H1 (cell line): ENCODE data around the gene NAV2. TPM values are rescaled to one million over a fixed set of nuclear protein-coding genes. Genes with fewer than 3 reads are reported as not detected.
A peak's percentile ranks its signal among the peaks of the same experiment; 100 is the strongest.

ENCODE experiments used
- CTCF ChIA-PET: fragments of 300-600 bp; sonication (Branson Sonifier 250); formaldehyde crosslinking; loops from one replicate; lab custom pipeline; 2021; ENCODE audit not compliant: partially characterized antibody; lab: Charles Lee
- POLR2A ChIA-PET: fragments of 300-600 bp; sonication (Branson Sonifier 250); formaldehyde crosslinking; loops from one replicate; lab custom pipeline; 2021; ENCODE audit warnings: inconsistent platforms; ENCODE audit not compliant: partially characterized antibody; lab: Charles Lee
- DNase-seq, 2 experiments: peaks; one replicate each; pipeline versions ENCODE4 v3.0.0 to v3.0.0-alpha.2; 2010 to 2022; ENCODE audit warnings: low spot score in 2 of 2, low read depth in 1 of 2, mixed read lengths in 1 of 2
- FAIRE-seq: peaks from 2 replicates; lab custom pipeline; 2011; peaks lifted over from hg19 to GRCh38; lab: Jason Lieb, UNC
- H2AFZ ChIP-seq: 2 replicates; pipeline ENCODE4 v1.8.1; 2012; ENCODE audit warnings: low read length, inconsistent platforms
- H2AK5ac ChIP-seq: 2 replicates; pipeline ENCODE4 v1.6.1; 2013; ENCODE audit warnings: low read depth, low read length
- H2BK120ac ChIP-seq: replicated peaks from 2 replicates; pipeline ENCODE3; 2013; ENCODE audit warnings: low read depth, low read length, inconsistent platforms
- H2BK12ac ChIP-seq: 2 replicates; pipeline ENCODE4 v1.6.1; 2013; ENCODE audit warnings: low read depth, low read length
- H2BK15ac ChIP-seq: 2 replicates; pipeline ENCODE4 v1.6.1; 2013; ENCODE audit warnings: low read length
- H2BK20ac ChIP-seq: 2 replicates; pipeline ENCODE4 v1.6.1; 2013; ENCODE audit warnings: low read length
- H2BK5ac ChIP-seq: 2 replicates; pipeline ENCODE4 v1.6.1; 2013; ENCODE audit warnings: low read depth, low read length
- H3K14ac ChIP-seq: 2 replicates; pipeline ENCODE4 v1.6.1; 2013; ENCODE audit warnings: inconsistent platforms; ENCODE audit not compliant: insufficient read length
- H3K18ac ChIP-seq: 2 replicates; pipeline ENCODE4 v1.6.1; 2013; ENCODE audit warnings: low read length; ENCODE audit errors: extremely low read depth
- H3K23ac ChIP-seq: 2 replicates; pipeline ENCODE4 v1.6.1; 2013; ENCODE audit warnings: inconsistent platforms; ENCODE audit not compliant: insufficient read length
- H3K23me2 ChIP-seq: 2 replicates; pipeline ENCODE4 v1.6.1; 2013; ENCODE audit warnings: low read depth, low read length
- H3K27ac ChIP-seq: 2 replicates; pipeline ENCODE4 v1.6.1; 2011; ENCODE audit warnings: low read depth, low read length, inconsistent platforms
- H3K27me3 ChIP-seq, 4 experiments: replicated peaks in 1 of 4; 1 replicate in 1 of 4; 2 replicates in 3 of 4; pipeline versions ENCODE4 v1.6.1 to v1.8.1; 2011 to 2013; ENCODE audit warnings: low read length in 3 of 4, mild to moderate bottlenecking in 3 of 4, inconsistent platforms in 2 of 4, mixed read lengths in 2 of 4, moderate library complexity in 1 of 4; ENCODE audit not compliant: control insufficient read depth in 3 of 4, insufficient read depth in 3 of 4; ENCODE audit errors: extremely low read depth in 1 of 4
- H3K36me3 ChIP-seq, 4 experiments: 2 replicates each; pipeline versions ENCODE4 v1.6.1 to v1.8.1; 2011 to 2013; ENCODE audit warnings: mild to moderate bottlenecking in 4 of 4, low read length in 3 of 4, moderate library complexity in 2 of 4, control low read depth in 1 of 4, inconsistent platforms in 1 of 4; ENCODE audit not compliant: insufficient read depth in 4 of 4, control insufficient read depth in 2 of 4
- H3K4ac ChIP-seq: replicated peaks from 2 replicates; pipeline ENCODE3; 2013; ENCODE audit warnings: low read length, low read depth, mixed read lengths, inconsistent platforms; ENCODE audit not compliant: insufficient read length
- H3K4me1 ChIP-seq, 4 experiments: replicated peaks in 1 of 4; 1 replicate in 1 of 4; 2 replicates in 3 of 4; pipeline versions ENCODE4 v1.6.1 to v1.8.1; 2011 to 2013; ENCODE audit warnings: low read length in 3 of 4, inconsistent platforms in 2 of 4, mixed read lengths in 1 of 4; ENCODE audit not compliant: insufficient read depth in 4 of 4, control insufficient read depth in 3 of 4
- H3K4me2 ChIP-seq, 2 experiments: 2 replicates each; pipeline versions ENCODE4 v1.6.1 to v1.8.1; 2011 to 2013; ENCODE audit warnings: low read depth in 2 of 2, low read length in 2 of 2, control low read depth in 1 of 2, inconsistent platforms in 1 of 2, mild to moderate bottlenecking in 1 of 2; ENCODE audit not compliant: insufficient read depth in 1 of 2
- H3K4me3 ChIP-seq, 4 experiments: fragments of 200-600, 300-600 bp in 1 of 4; sonication (generic), shearing (Covaris generic), sonication (Bioruptor Twin) in 1 of 4; 2 replicates each; pipeline versions ENCODE4 v1.5.1 to v1.8.1; 2011 to 2016; ENCODE audit warnings: low read length in 4 of 4, low read depth in 3 of 4, control low read depth in 2 of 4, inconsistent platforms in 2 of 4, mild to moderate bottlenecking in 2 of 4, mixed read lengths in 1 of 4, moderate library complexity in 1 of 4; ENCODE audit not compliant: insufficient read depth in 2 of 4; ENCODE audit errors: extremely low read depth in 1 of 4
- H3K56ac ChIP-seq: replicated peaks from 2 replicates; pipeline ENCODE3; 2013; ENCODE audit warnings: low read depth, mild to moderate bottlenecking, mixed read lengths, low read length, inconsistent platforms; ENCODE audit not compliant: insufficient read length
- H3K79me1 ChIP-seq: 2 replicates; pipeline ENCODE4 v1.6.1; 2013; ENCODE audit warnings: low read depth, low read length, control low read depth
- H3K79me2 ChIP-seq, 2 experiments: 2 replicates each; pipeline versions ENCODE4 v1.6.1 to v1.8.1; 2012 to 2013; ENCODE audit warnings: low read length in 2 of 2, mild to moderate bottlenecking in 2 of 2, inconsistent platforms in 1 of 2; ENCODE audit not compliant: insufficient read depth in 2 of 2, control insufficient read depth in 1 of 2
- H3K9ac ChIP-seq, 4 experiments: replicated peaks in 1 of 4; 1 replicate in 1 of 4; 2 replicates in 3 of 4; pipeline versions ENCODE4 v1.6.1 to v1.8.1; 2011 to 2013; ENCODE audit warnings: low read depth in 3 of 4, low read length in 3 of 4, control low read depth in 2 of 4, mild to moderate bottlenecking in 2 of 4, moderate library complexity in 2 of 4, inconsistent platforms in 1 of 4; ENCODE audit errors: extremely low read depth in 1 of 4
- H3K9me3 ChIP-seq, 2 experiments: 2 replicates each; pipeline versions ENCODE4 v1.6.1 to v1.8.1; 2012 to 2013; ENCODE audit warnings: mild to moderate bottlenecking in 2 of 2, moderate library complexity in 2 of 2, control low read depth in 1 of 2, inconsistent platforms in 1 of 2, low read depth in 1 of 2, low read length in 1 of 2, mixed read lengths in 1 of 2; ENCODE audit not compliant: insufficient read depth in 2 of 2
- H4K20me1 ChIP-seq, 2 experiments: replicated peaks in 1 of 2; 2 replicates each; pipeline versions ENCODE3 to v1.8.1; 2011 to 2013; ENCODE audit warnings: inconsistent platforms in 2 of 2, low read length in 2 of 2, mild to moderate bottlenecking in 1 of 2; ENCODE audit not compliant: insufficient read depth in 2 of 2, control insufficient read depth in 1 of 2
- H4K5ac ChIP-seq: 2 replicates; pipeline ENCODE4 v1.6.1; 2013; ENCODE audit warnings: low read length, low read depth, mixed read lengths, inconsistent platforms; ENCODE audit not compliant: insufficient read length
- H4K8ac ChIP-seq: 2 replicates; pipeline ENCODE4 v1.8.0; 2013; ENCODE audit warnings: mild to moderate bottlenecking, moderate library complexity, low read length, inconsistent platforms; ENCODE audit not compliant: insufficient read depth; ENCODE audit errors: extremely low read depth
- H4K91ac ChIP-seq: replicated peaks from 2 replicates; pipeline ENCODE3; 2013; ENCODE audit warnings: low read length, mixed read lengths, inconsistent platforms; ENCODE audit not compliant: insufficient read length
- ASH2L ChIP-seq: fragments of 200-600, 300-600 bp; sonication (generic); IDR thresholded peaks from one replicate; pipeline ENCODE4 v1.7.1; 2017; ENCODE audit warnings: low read length
- CTCF ChIP-seq, 3 experiments: IDR thresholded peaks; 1 replicate in 2 of 3; 2 replicates in 1 of 3; pipeline versions ENCODE4 v1.5.1 to v1.6.1; 2011; ENCODE audit warnings: low read length in 3 of 3, mild to moderate bottlenecking in 3 of 3, inconsistent platforms in 2 of 3, low read depth in 1 of 3, moderate library complexity in 1 of 3; ENCODE audit not compliant: insufficient read depth in 1 of 3; ENCODE audit errors: control extremely low read depth in 1 of 3
- RAD21 ChIP-seq, 2 experiments: IDR thresholded peaks in 1 of 2; conservative IDR thresholded peaks in 1 of 2; 2 replicates each; pipeline ENCODE4 v1.6.1; 2011; ENCODE audit warnings: low read depth in 2 of 2, low read length in 2 of 2, improper control_type of control experiment in 1 of 2, inconsistent platforms in 1 of 2, mild to moderate bottlenecking in 1 of 2, moderate library complexity in 1 of 2
- WGBS, 2 experiments: shearing (Covaris generic) in 1 of 2; methylation state at CpG; one replicate each; pipeline versions ENCODE4 v1.1.6 to v1.1.7; 2013 to 2015; ENCODE audit warnings: low lambda C conversion rate in 2 of 2, mixed read lengths in 2 of 2, inconsistent platforms in 1 of 2, low coverage in 1 of 2, missing lambda C conversion rate in 1 of 2; ENCODE audit not compliant: insufficient replicate concordance in 2 of 2, insufficient coverage in 1 of 2, insufficient read length in 1 of 2; ENCODE audit errors: extremely low coverage in 1 of 2, missing lambda C conversion rate in 1 of 2; 5-methylcytosine and 5-hydroxymethylcytosine counted together
- polyA plus RNA-seq, 7 experiments: library from polyadenylated mRNA; depleted of rRNA in 3 of 7; stranded (reverse) in 5 of 7; unstranded in 2 of 7; fragments of >200 nt in 5 of 7; fragments of 200-250 nt in 2 of 7; gene quantifications; 1 replicate in 5 of 7; 2 replicates in 1 of 7; 4 replicates in 1 of 7; pipeline versions ENCODE4 v1.2.1 to v1.2.3, GENCODE V29; 2011 to 2013; ENCODE audit warnings: missing spikeins in 2 of 7, mixed read lengths in 2 of 7
- total RNA-seq: library from RNA; stranded (reverse); fragmentation: NEBNext Ultra II Directional; extraction: Animal tissue kit (Norgen Biotek cat#: 25700); gene quantifications from 2 replicates; pipeline ENCODE4 v1.2.1, GENCODE V29; 2021

The NAV2 gene
- total and polyA plus RNA-seq, 2 of the 8 experiments (the other 6 are each of a cell fraction or from before 2014, with no cell fraction given), result 35.6 to 73.6 TPM

- no peak overlapping the region for H3K27ac ChIP-seq
- no peak overlapping the region for H3K18ac ChIP-seq
- H2BK120ac ChIP-seq, result no peak overlapping the region
- no peak overlapping the region for H2BK15ac ChIP-seq
- no peak overlapping the region for H2AFZ ChIP-seq
- FAIRE-seq (no peak), DNase-seq (no peak)
- TF ChIP-seq CTCF (IDR thresholded peaks at IDR 0.05; ENCODE audit: control extremely low read depth in 1 of 3, insufficient read depth in 1 of 3, low read depth in 1 of 3, low read length in 3 of 3), result peak; percentile 35 to 54 (median 37)
- TF ChIP-seq ASH2L, result no peak
- peak; percentile 64 to 75 for TF ChIP-seq RAD21 (IDR thresholded peaks at IDR 0.05 in 1 of 2, conservative IDR thresholded peaks at IDR 0.05 in 1 of 2; ENCODE audit: low read depth in 2 of 2, low read length in 2 of 2)
- no peaks in the 10 kb centered on the region for H3K9me3 ChIP-seq
- H4K8ac ChIP-seq, result no peak overlapping the region; the same call in 1 of the 2 replicates
- no peak overlapping the region for H3K4me3 ChIP-seq
- H3K4me2 ChIP-seq, result no peak overlapping the region
- H3K27me3 ChIP-seq, result no peaks in the 10 kb centered on the region
- peaks cover 4% of the 10 kb centered on the region; the same call in 1 of the 2 replicates for H3K79me1 ChIP-seq
- H3K79me2 ChIP-seq, result peaks cover 9 to 92% of the 10 kb centered on the region in 2 experiments; a peak in 3 of 4 replicates
- H3K23me2 ChIP-seq, result no peaks in the 10 kb centered on the region; the same call in 1 of the 2 replicates
- H2AK5ac ChIP-seq, result no peak overlapping the region
- H4K20me1 ChIP-seq, result no peaks in the 10 kb centered on the region
- no peak overlapping the region for H2BK20ac ChIP-seq
- ChIA-PET POLR2A (interaction anchor here (0.6 to 3.7 kb wide), 3 partner anchors 8 to 22 kb away, joined by 3 to 14 read pairs (median 3); no protein-coding TSS in a partner anchor), CTCF (interaction anchor here (0.6 to 7.7 kb wide), 43 partner anchors 9 to 627 kb away, joined by 3 to 44 read pairs (median 5); no protein-coding TSS in a partner anchor)
- H3K23ac ChIP-seq, result no peak overlapping the region
- WGBS, 2 experiments, result 85% methylated on average over 2 of the region's 2 CpGs; no CpG with 5 or more reads in 1 of the 2 experiments
- peak overlapping the region; percentile 8 for H4K91ac ChIP-seq
- peaks cover 8 to 49% (median 26%) of the 10 kb centered on the region in 4 experiments; a peak in 6 of 7 replicates for H3K4me1 ChIP-seq
- H3K36me3 ChIP-seq, result peaks cover 0 to 4% (median 0%) of the 10 kb centered on the region in 4 experiments; a peak in 2 of 8 replicates
- H4K5ac ChIP-seq, result no peak overlapping the region
- no peak overlapping the region for H2BK12ac ChIP-seq
- H3K14ac ChIP-seq, result no peak overlapping the region
- no peak overlapping the region for H3K9ac ChIP-seq
- no peak overlapping the region for H3K4ac ChIP-seq
- H3K56ac ChIP-seq, result no peak overlapping the region
- H2BK5ac ChIP-seq, result no peak overlapping the region
Observed at GRCh38 chr11:19800162-19800561, 87.5 kb downstream of the NAV2 start.
